ENCODE data around the gene GANC.
"Not testable (repeated sequence)": the region's sequence is repeated elsewhere in the genome, so short reads cannot be mapped to it uniquely, and the experiment has no call there.

The GANC gene, protein sequence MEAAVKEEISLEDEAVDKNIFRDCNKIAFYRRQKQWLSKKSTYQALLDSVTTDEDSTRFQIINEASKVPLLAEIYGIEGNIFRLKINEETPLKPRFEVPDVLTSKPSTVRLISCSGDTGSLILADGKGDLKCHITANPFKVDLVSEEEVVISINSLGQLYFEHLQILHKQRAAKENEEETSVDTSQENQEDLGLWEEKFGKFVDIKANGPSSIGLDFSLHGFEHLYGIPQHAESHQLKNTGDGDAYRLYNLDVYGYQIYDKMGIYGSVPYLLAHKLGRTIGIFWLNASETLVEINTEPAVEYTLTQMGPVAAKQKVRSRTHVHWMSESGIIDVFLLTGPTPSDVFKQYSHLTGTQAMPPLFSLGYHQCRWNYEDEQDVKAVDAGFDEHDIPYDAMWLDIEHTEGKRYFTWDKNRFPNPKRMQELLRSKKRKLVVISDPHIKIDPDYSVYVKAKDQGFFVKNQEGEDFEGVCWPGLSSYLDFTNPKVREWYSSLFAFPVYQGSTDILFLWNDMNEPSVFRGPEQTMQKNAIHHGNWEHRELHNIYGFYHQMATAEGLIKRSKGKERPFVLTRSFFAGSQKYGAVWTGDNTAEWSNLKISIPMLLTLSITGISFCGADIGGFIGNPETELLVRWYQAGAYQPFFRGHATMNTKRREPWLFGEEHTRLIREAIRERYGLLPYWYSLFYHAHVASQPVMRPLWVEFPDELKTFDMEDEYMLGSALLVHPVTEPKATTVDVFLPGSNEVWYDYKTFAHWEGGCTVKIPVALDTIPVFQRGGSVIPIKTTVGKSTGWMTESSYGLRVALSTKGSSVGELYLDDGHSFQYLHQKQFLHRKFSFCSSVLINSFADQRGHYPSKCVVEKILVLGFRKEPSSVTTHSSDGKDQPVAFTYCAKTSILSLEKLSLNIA (N-terminal part only)

GRCh38 chr15:42272939-42273899 lies at the start of gene GANC, which contains the start of gene TMEM87A:
TSS of gene GANC (plus strand) at chr15:42273201. CDS start at chr15:42274482, 1,281 bp downstream.
TSS of gene TMEM87A (minus strand) at chr15:42273433. CDS start at chr15:42273398, 35 bp downstream.
- peak; percentile 99 for DNase-seq

DNA sequence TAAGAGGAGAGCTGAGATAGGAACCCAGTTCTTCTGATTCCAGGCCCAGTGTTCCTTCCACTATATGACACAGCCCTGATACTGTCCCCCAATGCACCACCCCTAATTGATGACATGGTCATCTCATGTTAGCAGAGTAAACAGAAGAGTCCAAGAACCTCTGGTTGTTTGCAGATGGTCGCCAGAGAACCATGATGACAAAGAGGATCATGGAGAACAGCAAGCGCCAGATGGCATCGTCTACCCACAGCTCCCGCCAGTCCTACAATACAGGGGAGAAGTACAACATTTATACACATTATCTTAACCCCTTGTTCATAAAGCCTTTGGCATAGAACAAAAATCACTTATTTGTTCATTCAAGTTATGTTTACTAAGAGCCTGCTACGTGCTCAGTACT lies 46.4 kb upstream of the GANC start:
- DNase-seq: no peak

- no peak for DNase-seq
Measured at GRCh38 chr15:42228036-42228435, 45.0 kb upstream of the GANC start.

GRCh38 chr15:42228981-42229380 lies 44.0 kb upstream of the GANC start:
- not testable (repeated sequence) for DNase-seq

GRCh38 chr15:42231088-42231487 lies 41.9 kb upstream of the GANC start:
- DNase-seq: no peak

GRCh38 chr15:42232606-42233005 lies 40.4 kb upstream of the GANC start:
- no peak for DNase-seq

- DNase-seq: no peak
Measured at GRCh38 chr15:42233107-42233506, 39.9 kb upstream of the GANC start.

GRCh38 chr15:42239528-42240182 lies 33.3 kb upstream of the GANC start:
- no peak for DNase-seq

DNA sequence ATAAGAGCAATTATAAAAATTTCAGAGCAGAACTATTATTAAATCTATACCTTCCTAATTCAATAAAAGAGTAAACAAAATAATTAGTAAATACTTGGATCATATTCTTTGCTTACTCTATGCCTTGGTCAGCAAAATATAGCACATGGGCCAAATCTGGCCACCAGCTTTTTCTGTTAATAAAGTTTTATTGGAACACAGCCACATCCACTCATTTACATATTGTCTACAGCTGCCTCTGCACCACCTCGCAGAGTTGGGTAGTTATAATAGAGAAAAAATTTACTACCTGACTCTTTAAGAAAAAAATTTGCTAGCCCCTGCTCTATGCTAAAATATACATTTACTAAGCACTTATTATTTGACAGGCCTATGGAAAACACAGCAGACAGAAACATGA lies 32.2 kb upstream of the GANC start:
- DNase-seq: no peak

- DNase-seq: no peak
Measured at GRCh38 chr15:42253300-42253699, 19.7 kb upstream of the GANC start.

GRCh38 chr15:42264795-42265194 lies 8.2 kb upstream of the GANC start:
- DNase-seq: no peak

DNA sequence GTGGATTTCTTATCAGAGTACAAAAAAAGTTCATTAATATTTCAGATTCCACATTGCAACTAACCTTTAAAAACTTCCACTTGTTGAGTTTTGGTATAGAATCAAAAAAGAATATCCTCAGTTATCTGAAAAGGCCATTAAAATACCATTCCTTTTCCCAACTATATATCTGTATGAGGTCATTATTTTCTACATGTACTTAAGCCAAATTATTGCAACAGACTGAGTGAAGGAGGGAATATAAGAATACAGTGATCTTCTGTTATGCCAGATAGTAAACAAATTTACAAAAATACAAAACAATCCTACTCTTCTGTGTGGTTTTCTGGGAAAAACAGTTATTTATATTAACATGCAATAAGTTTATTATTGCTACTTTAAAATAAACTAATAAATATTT lies 5.7 kb upstream of the GANC start:
- no peak for DNase-seq

DNA sequence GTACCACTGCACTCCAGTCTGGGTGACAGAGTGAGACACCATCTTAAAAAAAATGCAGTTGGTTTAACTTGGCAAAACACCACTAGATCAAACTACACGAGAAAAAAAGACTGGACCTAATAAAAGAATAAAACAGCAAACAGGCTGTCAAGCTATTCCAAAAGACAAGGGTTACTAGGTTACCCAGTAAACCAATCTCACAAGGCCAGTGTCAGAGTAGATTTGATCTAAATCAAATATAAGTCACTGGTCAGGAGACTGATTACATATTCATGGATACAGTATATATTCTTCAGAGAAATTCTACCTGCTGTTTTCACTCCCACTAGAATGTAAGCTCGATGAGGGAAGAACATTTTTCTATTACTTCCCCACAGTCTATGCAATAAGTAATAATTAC lies 2.5 kb upstream of the GANC start:
- no peak for DNase-seq

DNA sequence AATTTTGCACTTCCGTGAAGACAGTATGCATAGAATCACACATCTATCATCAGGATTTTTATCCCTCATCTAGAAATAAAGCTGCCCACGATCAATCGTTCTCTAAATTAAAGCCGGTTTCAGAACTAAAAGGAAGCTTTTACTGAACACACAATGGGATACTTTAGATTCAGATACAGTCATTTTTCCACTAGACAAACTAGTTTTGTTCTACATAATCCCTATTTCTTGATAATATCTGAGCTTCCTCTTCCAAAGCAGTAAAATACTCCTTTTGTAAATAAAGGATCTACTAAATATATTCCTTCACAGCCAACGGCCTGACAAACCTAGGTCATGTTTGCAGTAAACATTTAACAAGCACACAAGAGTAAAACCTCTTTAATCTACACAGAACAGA lies 2.0 kb upstream of the GANC start:
- DNase-seq: no peak

DNA sequence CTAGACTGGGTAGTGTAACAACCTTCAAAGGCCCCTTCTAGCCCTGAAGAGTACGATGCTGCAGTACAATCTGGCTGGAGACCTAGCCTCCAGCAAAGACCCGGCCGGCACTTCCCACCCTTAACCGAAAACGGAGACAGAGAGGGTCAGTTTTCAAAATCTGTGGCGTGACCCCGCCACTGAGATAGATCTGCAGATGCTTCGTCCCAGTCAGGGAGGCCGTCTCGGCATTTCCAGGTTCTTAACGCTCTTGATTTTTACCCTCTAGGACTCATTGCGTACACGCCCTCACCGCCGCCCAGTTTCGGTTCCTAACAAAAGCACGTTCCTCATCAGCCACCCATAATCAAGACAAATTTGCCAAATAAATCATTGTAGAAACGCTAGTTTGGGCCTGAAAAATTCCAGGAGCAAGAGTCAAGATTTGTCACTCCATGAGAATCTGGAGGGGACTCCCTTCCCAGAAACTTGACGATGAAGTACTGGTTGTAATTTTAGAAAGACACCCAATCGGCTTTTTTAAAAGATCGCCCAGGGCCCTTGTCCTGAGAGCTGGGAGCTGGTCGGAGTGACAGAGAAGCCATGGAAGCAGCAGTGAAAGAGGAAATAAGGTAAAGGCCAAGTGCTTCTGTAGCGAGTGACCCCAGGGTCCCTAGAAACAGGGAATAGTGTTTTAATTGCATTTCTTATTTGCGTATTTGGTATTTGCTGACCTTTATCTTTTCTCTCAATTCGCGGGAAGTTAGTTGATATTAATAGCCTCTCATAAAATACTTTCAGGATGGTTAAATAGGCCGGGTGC lies 1.1 kb downstream of the GANC start:
- DNase-seq: peak; percentile 69

- DNase-seq: no peak
Measured at GRCh38 chr15:42274702-42274989, 1.6 kb downstream of the GANC start.

GRCh38 chr15:42275780-42276391 lies 2.9 kb downstream of the GANC start:
- no peak for DNase-seq

DNA sequence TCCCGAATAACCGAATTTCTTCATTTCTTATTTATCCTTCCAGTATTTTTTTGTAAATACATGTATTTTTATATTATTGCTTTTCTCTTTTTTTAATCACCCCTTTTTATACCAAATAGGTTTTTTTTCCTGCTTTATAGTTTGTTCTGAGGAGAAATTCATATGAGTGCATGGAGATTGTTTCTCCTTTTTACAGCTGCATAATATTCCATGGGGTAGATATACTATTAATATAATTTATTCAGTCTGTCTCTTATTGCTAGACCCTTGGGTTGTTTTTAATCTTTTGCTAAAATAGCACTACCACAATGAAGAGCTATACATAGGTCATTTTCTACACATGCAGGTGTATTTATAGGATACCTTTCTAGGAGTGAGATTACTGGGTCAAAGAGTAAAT lies 3.8 kb downstream of the GANC start:
- no peak for DNase-seq

- DNase-seq: no peak
Measured at GRCh38 chr15:42279234-42279723, 6.3 kb downstream of the GANC start.

- no peak for DNase-seq
Measured at GRCh38 chr15:42282344-42282743, 9.3 kb downstream of the GANC start.

- no peak for DNase-seq
Measured at GRCh38 chr15:42282926-42283325, 9.9 kb downstream of the GANC start.

Data from NCI-H82 (cell line).